ENCODE results near the gene FAM47C. TPM values are rescaled to one million over a fixed set of nuclear protein-coding genes. Genes with fewer than 3 reads are reported as not detected.
"Not testable (repeated sequence)": the region's sequence is repeated elsewhere in the genome, so short reads cannot be mapped to it uniquely, and the experiment has no call there.

The FAM47C gene
- total RNA-seq, 1 experiment from 2014 or later = not detected

DNA sequence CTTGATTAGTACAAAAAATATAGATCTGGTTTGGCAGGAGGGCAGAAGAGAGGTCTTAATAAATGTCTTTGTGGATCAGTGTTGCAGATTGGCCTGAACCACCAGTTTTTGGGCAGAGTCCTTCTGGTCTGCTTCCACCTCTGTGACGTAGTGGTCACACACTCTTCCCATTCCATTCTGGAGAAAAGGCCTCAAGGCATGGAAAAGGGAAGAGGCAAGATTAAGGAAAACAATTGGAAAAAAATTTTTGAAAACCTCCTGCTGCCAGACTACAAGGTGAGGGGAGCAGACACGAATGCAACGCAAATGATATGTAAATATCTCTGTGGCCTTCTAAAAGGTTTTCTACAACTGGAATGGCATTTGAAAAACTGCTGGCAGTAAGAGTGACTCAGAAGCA is 24.3 kb upstream of the FAM47C start:
- TF ChIP-seq, protein P1, sequence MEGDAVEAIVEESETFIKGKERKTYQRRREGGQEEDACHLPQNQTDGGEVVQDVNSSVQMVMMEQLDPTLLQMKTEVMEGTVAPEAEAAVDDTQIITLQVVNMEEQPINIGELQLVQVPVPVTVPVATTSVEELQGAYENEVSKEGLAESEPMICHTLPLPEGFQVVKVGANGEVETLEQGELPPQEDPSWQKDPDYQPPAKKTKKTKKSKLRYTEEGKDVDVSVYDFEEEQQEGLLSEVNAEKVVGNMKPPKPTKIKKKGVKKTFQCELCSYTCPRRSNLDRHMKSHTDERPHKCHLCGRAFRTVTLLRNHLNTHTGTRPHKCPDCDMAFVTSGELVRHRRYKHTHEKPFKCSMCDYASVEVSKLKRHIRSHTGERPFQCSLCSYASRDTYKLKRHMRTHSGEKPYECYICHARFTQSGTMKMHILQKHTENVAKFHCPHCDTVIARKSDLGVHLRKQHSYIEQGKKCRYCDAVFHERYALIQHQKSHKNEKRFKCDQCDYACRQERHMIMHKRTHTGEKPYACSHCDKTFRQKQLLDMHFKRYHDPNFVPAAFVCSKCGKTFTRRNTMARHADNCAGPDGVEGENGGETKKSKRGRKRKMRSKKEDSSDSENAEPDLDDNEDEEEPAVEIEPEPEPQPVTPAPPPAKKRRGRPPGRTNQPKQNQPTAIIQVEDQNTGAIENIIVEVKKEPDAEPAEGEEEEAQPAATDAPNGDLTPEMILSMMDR (conservative IDR thresholded peaks at IDR 0.05; ENCODE audit: low read depth, low read length) = no peak
- H3K4me3 ChIP-seq (ENCODE audit: low read depth, low read length, poor library complexity, severe bottlenecking) = no peak overlapping the region
- DNase-seq (ENCODE audit: low spot score) = no peak
- intact Hi-C loops (cut with micrococcal nuclease; ENCODE audit: unreplicated experiment) = no loop called here
- H3K9me3 ChIP-seq (ENCODE audit: low read depth, low read length, poor library complexity, severe bottlenecking) = no peaks in the 10 kb centered on the region
- H3K4me1 ChIP-seq (ENCODE audit: insufficient read depth, low read length, poor library complexity, severe bottlenecking) = no peaks in the 10 kb centered on the region
- H3K27me3 ChIP-seq (replicated peaks; ENCODE audit: insufficient read depth, low read depth, low read length, poor library complexity) = no peaks in the 10 kb centered on the region
- H3K27ac ChIP-seq (ENCODE audit: low read depth, low read length, poor library complexity, severe bottlenecking) = no peak overlapping the region
- CTCF ChIA-PET = no interaction called here
- POLR2A ChIA-PET (ENCODE audit: low non-redundant PET) = no interaction called here
- BruUV-seq (replicated peaks) = no TSS peak
- no peaks in the 10 kb centered on the region for H3K36me3 ChIP-seq (ENCODE audit: insufficient read depth, low read length, poor library complexity, severe bottlenecking)

DNA sequence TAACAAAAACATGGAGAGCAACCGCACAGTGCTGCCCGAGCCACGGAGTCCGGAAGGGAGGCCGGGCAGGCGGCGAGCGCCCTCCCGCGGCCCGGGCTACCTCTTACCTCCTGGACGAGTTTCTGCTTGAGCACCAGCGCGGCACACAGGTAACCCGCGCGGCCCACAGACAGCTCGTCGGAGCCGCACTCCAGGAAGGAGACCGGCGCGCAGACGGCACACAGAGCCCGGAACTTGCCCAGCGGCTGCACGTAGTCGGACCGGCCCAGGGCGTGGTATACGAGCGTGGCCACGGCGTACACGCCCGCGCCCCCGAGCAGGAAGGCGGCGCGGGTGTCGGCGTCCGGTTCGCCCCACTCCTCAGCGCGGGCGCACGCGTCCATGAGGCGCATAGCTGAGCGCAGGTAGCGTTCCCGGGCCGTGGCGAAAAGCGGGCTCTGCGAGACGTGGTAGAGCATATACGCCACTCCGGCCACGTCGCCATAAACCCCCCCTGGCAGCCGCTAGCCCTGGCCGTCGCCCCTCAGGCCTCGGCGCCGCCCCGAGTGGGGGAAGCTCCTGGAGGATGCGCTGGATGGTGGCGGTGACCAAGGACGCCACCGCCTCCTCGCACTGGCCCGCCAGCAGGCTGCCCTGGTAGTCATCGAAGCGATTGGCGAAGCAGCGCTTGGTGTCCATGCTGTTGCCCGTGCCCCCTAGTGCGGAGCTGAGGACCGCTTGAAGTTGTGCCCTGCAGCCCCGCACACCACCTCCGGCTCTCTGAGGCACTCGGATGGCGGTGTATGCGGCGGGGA is 22.6 kb upstream of the FAM47C start:
- H3K4me1 ChIP-seq (ENCODE audit: insufficient read depth, low read length, poor library complexity, severe bottlenecking); H3K36me3 ChIP-seq (ENCODE audit: insufficient read depth, low read length, poor library complexity, severe bottlenecking); BruUV-seq (replicated peaks); CTCF ChIA-PET; H3K27ac ChIP-seq (ENCODE audit: low read depth, low read length, poor library complexity, severe bottlenecking); H3K27me3 ChIP-seq (replicated peaks; ENCODE audit: insufficient read depth, low read depth, low read length, poor library complexity); POLR2A ChIA-PET (ENCODE audit: low non-redundant PET); intact Hi-C loops (cut with micrococcal nuclease; ENCODE audit: unreplicated experiment); H3K9me3 ChIP-seq (ENCODE audit: low read depth, low read length, poor library complexity, severe bottlenecking): not testable (repeated sequence)
- peak overlapping the region; percentile 41 for H3K4me3 ChIP-seq (ENCODE audit: low read depth, low read length, poor library complexity, severe bottlenecking)
- DNase-seq (ENCODE audit: low spot score) = peak; percentile 20
- TF ChIP-seq, protein P1 (conservative IDR thresholded peaks at IDR 0.05; ENCODE audit: low read depth, low read length) = peak; percentile 39; the same call in 1 of the 2 replicates

DNA sequence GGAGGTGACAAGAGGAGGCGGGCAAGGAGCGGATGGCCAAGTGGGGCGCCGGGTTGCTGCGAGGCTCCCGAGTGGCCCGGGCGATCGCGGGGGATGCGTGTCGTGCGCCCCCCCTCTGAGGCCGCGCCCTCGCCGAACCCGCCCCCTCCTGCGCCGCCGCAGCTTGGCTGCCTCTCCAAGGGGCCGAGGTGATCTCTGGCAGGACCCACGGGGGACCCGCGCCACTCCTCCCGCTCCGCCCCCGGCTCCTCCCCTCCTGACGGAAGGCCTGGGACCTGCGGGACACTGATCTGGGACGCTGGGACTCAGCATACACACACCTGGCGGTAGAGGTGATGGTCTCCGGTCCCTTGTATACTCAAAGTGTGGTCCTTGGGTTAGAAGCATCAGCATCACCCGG is 21.9 kb upstream of the FAM47C start:
- Histone ChIP-seq H3K4me1 (ENCODE audit: insufficient read depth, low read length, poor library complexity, severe bottlenecking) (no peaks in the 10 kb centered on the region), H3K27ac (ENCODE audit: low read depth, low read length, poor library complexity, severe bottlenecking) (no peak overlapping the region), H3K9me3 (ENCODE audit: low read depth, low read length, poor library complexity, severe bottlenecking) (no peaks in the 10 kb centered on the region), H3K4me3 (ENCODE audit: low read depth, low read length, poor library complexity, severe bottlenecking) (peak overlapping the region; percentile 41), H3K27me3 (replicated peaks; ENCODE audit: insufficient read depth, low read depth, low read length, poor library complexity) (no peaks in the 10 kb centered on the region), H3K36me3 (ENCODE audit: insufficient read depth, low read length, poor library complexity, severe bottlenecking) (no peaks in the 10 kb centered on the region)
- intact Hi-C loops (cut with micrococcal nuclease; ENCODE audit: unreplicated experiment) = no loop called here
- CTCF ChIA-PET = no interaction called here
- TF ChIP-seq EZH2 (IDR thresholded peaks at IDR 0.05; ENCODE audit: borderline replicate concordance, low read depth, low read length, poor library complexity, severe bottlenecking) = no peak
- TF ChIP-seq, protein P1 (conservative IDR thresholded peaks at IDR 0.05; ENCODE audit: low read depth, low read length) = no peak
- DNase-seq (ENCODE audit: low spot score) = no peak
- POLR2A ChIA-PET (ENCODE audit: low non-redundant PET) = no interaction called here
- BruUV-seq (replicated peaks) = no TSS peak

DNA sequence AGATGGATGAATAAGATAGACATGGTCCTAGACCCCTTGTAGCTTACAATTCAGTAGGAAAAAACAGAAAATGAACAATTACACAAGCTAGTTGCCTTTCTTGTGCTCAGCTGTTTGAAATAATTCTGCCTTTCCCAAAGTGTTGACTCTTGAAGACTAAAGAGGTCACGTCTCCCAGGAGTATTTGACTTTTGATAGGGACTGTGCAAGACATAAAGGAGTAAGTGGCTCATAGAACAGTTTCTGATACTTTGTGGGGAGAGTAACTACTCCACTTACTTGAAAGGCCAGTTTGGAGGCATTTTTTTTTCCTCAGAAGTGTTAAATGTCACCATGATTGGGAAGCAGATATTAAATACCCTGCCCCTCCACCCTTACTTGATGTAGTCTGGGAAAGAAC is 21.0 kb upstream of the FAM47C start:
- DNase-seq (ENCODE audit: low spot score); H3K36me3 ChIP-seq (ENCODE audit: insufficient read depth, low read length, poor library complexity, severe bottlenecking); BruUV-seq (replicated peaks); intact Hi-C loops (cut with micrococcal nuclease; ENCODE audit: unreplicated experiment); H3K4me3 ChIP-seq (ENCODE audit: low read depth, low read length, poor library complexity, severe bottlenecking); H3K27ac ChIP-seq (ENCODE audit: low read depth, low read length, poor library complexity, severe bottlenecking); H3K4me1 ChIP-seq (ENCODE audit: insufficient read depth, low read length, poor library complexity, severe bottlenecking); CTCF ChIA-PET; POLR2A ChIA-PET (ENCODE audit: low non-redundant PET); H3K9me3 ChIP-seq (ENCODE audit: low read depth, low read length, poor library complexity, severe bottlenecking); H3K27me3 ChIP-seq (replicated peaks; ENCODE audit: insufficient read depth, low read depth, low read length, poor library complexity): not testable (repeated sequence)

Measured in A673 (cell line).